Posterior vena cava (tissue), 2 donors: ENCODE measurements around the gene MTO1. TPM values are rescaled to one million over a fixed set of nuclear protein-coding genes. Genes with fewer than 3 reads are reported as not detected.
"Not testable (repeated sequence)": the region's sequence is repeated elsewhere in the genome, so short reads cannot be mapped to it uniquely, and the experiment has no call there.

Experiments used
- DNase-seq: peaks from one replicate; pipeline ENCODE4 v3.0.0-alpha.2; 2020; ENCODE audit warnings: low spot score
- intact Hi-C, 2 donors: fragments of 100-400 bp; cut with DNase I; formaldehyde crosslinking; loops; one replicate each; pipeline versions ENCODE4 v1.14.1 to v1.14.2; 2022 to 2023
- long read RNA-seq, 2 donors: library from polyadenylated mRNA; unstranded; transcript quantifications; one replicate each; pipeline ENCODE4 v2.0.0, GENCODE V29; 2020 to 2021
- total RNA-seq, 2 donors: library from RNA; stranded (reverse); fragmentation: NEBNext Ultra II Directional; extraction: Animal tissue kit (Norgen Biotek cat#: 25700); gene quantifications; one replicate each; pipeline ENCODE4 v1.2.1, GENCODE V29; 2021
- donor health status: DM: yes; HTN: yes; CAD: no.
- donor health status: DM: yes; HTN: yes; CAD: no.

Gene MTO1, protein sequence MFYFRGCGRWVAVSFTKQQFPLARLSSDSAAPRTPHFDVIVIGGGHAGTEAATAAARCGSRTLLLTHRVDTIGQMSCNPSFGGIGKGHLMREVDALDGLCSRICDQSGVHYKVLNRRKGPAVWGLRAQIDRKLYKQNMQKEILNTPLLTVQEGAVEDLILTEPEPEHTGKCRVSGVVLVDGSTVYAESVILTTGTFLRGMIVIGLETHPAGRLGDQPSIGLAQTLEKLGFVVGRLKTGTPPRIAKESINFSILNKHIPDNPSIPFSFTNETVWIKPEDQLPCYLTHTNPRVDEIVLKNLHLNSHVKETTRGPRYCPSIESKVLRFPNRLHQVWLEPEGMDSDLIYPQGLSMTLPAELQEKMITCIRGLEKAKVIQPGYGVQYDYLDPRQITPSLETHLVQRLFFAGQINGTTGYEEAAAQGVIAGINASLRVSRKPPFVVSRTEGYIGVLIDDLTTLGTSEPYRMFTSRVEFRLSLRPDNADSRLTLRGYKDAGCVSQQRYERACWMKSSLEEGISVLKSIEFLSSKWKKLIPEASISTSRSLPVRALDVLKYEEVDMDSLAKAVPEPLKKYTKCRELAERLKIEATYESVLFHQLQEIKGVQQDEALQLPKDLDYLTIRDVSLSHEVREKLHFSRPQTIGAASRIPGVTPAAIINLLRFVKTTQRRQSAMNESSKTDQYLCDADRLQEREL
- 10 to 100 TPM; 18.3 to 20.6 TPM for total RNA-seq
- long read RNA-seq, donor 1, full-length matches to known transcripts = 2 of 7 reads
- long read RNA-seq, donor 1, partial matches to known transcripts = 3 of 7 reads
- long read RNA-seq, donor 1, other reads (novel, unspliced or antisense) = 2 of 7 reads
- long read RNA-seq, donor 2, full-length matches to known transcripts = 6 of 19 reads
- long read RNA-seq, donor 2, partial matches to known transcripts = 9 of 19 reads
- long read RNA-seq, donor 2, other reads (novel, unspliced or antisense) = 4 of 19 reads

DNA sequence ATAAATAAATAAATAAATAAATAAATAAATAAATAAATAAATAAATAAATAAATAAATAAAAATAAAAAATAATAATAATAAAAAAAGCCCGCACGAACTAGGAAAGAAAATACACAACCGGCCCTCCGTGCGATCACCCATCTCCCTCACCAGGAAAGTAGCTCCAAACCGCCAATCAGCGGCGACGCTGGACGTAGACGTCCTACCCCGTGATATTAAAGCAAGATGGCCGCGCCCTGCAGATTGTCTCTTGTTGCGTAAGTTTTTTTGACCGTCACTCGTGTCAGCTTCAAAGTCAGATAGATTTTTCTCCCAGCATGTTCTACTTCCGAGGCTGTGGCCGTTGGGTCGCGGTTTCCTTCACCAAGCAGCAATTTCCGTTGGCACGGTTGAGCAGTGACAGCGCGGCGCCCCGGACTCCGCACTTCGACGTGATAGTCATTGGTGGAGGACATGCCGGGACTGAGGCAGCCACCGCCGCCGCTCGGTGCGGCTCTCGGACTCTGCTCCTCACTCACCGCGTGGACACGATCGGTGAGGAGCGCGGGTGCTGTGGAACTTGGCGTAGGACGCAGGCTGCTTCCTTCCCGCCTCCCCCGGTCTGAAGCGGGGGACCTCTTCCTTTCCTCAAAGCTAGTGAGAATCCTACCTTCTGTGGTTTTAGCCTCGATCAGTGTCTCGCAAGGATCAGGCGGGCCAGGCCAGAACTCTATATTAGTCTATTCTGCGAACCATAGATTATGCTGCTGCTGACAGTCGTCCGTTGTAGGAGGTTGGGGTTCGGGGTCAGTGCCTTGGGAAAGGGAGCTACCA is at the start of gene MTO1:
TSS of gene MTO1 (plus strand) at position 201 of the 814 bp plus-strand sequence. CDS start at position 319, 118 bp downstream.
- intact Hi-C loops = no loop called here
- DNase-seq = peak; percentile 98

DNA sequence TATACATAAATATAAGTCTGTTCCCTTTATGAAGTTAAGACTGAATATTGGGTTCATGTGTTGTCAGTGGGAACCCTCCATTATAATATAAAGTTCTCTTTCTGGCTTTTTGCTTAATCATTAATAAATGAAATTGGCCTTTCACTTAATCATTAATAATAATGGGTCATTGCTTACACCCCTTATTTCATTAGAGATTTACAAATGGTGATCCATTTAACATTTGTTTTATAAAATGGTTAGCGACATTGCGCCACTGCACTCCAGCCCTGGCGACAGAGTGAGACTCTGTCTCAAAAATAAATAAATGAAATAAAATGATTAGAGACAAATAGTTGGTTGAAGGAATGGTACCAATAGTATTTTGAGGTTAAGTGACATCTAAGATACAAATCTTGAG is 48.4 kb upstream of the MTO1 start:
- intact Hi-C loops = no loop called here
- no peak for DNase-seq

DNA sequence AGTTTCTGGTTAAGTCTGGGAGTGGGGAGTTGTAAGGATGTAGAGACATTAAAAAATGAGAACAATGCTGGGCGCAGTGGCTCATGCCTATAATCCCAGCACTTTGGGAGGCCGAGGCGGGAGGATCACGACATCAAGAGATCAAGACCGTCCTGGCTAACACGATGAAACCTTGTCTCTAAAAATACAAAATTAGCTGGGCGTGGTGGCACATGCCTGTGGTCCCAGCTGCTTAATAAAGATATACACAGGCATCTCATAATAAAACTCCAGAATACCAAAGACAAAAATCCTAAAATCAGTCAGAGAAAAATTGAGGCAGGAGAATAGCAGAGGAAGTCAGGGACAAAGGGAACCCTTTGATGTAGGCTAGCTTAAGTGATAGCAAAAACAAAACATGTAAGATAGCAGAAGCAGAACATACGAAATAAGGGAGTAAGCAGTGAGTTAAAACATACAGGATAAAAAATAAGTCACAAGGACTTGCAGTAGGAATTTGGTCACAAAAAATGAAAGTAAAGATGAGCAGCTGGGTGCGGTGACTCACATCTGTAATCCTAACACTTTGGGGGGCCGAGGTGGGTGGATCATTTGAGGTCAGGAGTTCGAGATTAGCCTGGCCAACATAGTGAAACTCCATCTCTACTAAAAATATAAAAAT is 43.3 kb upstream of the MTO1 start:
- intact Hi-C loops = no loop called here
- DNase-seq = no peak

DNA sequence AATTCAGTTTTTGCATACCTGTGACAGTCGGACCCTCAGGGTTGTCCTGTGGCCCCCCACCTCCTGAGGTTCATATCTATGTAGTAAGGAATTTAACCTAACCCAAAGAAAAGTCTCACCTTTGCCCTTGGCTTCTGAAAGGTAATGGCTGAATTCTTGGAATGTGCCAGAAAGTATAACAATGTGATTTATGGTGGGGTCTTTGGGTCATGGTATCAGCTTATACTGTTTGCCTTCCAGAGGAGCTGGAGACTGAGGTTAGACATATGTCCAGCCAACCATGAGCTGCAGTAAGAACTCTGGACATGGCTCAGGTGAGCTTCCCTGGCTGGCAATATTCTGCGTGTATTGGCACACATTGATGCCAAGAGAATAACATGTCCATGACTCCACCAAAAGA is 40.0 kb upstream of the MTO1 start:
- intact Hi-C loops = no loop called here

DNA sequence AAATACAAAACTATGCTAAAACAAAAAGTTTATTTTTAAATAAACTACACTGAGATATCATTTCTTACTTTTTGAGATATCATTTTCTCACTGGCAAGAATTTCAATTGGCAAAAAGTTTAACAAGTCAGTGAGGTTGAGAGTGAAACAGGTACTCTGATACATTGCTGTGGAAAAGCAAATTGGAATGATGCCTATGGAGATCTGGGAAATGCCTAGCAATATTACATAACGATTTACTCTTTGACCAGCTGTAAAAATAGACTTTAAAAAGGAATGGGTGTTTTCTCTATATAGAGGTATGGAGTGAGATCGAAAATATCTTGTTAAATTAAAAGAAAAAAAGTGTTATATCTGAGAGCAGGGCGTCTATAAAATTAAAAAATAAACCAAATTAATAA is 26.3 kb upstream of the MTO1 start:
- DNase-seq = no peak
- intact Hi-C loops = no loop called here

More for the DNA sequence above, 40.0 kb upstream of the MTO1 start:
- DNase-seq = no peak

DNA sequence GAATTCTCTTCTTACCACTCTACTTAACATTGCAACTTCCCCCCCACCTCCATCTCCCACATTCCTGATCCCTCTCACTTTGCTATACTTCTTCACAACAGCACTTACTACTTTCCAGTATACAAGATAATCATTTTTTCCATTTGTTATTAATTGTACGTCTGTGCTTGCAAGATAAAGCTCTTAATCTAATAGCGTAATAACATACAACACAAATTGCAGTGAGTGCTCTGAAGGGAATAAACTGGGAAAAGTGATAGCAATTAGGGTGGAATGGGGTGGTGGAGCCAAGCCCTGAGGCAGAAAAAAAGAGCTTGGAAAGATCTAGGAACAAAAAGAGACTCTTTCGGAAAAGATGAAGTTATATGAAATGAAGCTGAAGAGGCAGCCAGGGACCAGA is 18.0 kb upstream of the MTO1 start:
- intact Hi-C loops = no loop called here
- DNase-seq = no peak

DNA sequence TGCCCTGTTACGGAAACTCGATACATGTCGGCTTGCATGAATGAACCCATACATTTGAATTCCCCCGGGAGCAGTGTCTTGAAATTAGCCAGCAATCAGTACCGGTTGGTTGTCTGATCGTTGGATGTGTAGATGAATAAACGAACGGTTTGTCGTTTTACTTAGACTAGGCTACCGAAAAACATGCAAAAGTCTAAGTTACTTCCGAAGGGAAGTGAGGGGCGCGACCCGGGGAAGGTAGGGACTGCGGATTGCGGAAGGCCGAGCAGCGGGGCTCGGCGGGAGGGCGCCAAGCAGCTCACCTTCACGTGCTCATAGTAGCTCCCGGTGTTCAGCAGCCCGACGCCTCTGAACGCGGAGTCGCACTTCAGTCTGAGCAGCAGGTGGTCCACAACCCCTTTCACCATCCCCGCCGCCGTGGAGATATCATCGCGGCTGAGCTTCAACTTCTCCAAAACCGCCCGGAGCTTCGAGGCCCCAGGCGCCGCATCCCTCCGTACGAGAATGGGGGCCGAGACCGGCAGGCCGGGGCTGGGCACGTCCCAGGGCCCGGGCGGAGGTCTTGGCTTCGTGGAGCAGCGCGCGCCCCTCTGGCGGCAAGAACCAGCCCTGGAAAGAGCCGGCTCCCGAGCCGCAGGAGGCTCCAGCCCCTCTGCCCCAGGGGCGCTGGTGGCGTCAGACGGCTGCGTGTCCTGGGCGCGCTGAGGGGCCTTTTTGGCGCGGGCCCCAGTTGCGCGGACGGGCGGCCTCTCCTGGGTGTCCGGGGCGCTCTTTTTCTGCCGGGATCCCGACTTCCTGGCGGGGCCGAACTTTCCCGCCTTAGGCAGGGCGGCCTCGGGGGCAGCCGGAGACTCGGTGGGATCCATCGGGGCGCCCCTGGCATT is 10.1 kb upstream of the MTO1 start:
- DNase-seq = peak; percentile 86
- intact Hi-C loops = no loop called here

DNA sequence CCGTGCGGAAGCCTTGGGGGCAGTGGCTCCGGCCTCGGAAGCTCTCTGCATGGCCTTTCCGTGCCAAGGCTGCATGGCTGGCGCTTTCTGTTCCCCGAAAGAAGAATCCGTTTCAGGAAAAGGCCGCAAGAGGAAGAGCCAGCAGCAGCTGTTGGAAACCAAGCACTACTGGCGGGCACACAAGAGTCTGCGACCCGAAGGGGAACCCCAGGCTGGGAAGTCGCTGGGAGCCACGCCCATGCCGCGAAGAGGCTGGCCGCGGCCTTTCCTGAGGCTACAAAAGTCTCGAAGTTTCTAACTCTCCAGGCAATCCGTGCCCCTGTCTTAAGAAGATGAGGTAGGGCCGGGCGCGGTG is 9.5 kb upstream of the MTO1 start, which contains the start of gene CGAS:
TSS of gene CGAS (minus strand) at position 191 of the 355 bp plus-strand sequence. CDS start at position 75, 116 bp downstream.
- DNase-seq = peak; percentile 94
- intact Hi-C loops = no loop called here

DNA sequence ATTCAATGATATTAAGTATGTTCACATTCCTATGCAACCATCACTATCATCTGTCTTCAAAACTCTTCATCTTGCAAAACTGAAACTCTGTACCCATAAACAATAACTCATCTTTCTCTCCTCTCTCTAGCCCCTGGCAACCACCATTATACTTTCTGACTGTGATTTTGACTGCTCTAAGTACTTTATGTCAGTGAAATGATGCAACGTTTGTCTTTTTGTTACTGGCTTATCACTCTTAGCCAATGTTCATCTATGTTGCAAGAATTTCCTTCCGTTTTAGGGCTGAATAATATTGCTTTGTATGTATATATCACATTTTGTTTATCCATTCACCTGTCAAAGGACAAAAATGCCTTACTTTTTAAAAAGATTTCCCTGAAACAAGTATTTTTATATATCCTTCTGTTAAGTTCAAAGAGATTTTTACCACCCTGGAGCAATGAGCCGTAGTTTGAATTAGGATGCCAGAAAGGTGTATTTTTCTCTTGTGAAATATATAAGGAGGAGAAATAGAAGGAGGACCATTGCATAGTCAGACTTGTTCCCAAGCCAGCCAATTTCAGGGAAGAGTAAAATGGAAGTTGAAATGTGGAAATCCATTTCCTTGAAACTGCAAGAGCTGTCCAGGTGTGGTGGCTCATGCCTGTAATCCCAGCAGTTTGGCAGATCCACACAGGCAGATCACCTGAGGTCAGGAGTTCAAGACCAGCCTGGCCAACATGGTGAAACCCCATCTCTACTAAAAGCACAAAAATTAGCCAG is 5.5 kb upstream of the MTO1 start:
- intact Hi-C loops = no loop called here
- DNase-seq = no peak

DNA sequence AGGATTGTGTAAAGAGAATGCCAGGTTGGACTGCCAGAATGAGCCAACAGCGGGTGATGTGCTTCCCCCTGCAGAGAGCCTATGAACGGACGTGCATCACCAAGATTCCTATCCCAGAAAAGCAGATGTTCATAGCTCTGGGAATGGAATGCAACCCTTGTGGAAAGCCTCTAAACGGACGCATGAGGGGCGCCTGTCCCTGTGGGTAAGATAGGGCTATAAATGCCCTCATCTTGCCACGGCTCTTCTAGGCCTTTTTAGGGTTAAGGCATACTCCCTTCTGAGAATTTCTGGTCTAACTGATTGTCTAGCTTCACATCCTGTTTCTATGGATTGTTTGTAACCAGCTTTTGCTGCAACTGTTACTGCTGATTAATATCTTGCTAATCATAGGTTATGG is 2.1 kb upstream of the MTO1 start:
- DNase-seq, intact Hi-C loops: not testable (repeated sequence)

DNA sequence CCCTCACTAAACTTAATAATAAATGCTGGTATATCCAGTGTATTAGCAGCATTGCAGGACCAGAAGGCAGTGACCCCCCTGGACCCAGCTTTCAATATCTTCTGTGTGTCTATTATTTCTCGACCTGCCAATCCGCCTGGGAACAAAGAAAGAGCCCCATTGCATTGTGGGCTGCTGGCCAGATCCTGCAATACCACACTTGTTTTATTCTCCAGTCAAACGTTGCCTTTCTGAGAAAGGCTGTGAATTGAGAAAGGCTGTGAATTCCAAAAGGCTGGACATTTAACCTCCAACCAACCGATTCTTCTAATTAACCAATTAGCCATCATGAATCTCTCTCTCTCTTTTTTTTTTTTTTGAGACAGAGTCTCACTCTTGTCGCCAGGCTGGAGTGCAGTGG is 1.5 kb upstream of the MTO1 start:
- intact Hi-C loops = no loop called here
- DNase-seq = no peak

DNA sequence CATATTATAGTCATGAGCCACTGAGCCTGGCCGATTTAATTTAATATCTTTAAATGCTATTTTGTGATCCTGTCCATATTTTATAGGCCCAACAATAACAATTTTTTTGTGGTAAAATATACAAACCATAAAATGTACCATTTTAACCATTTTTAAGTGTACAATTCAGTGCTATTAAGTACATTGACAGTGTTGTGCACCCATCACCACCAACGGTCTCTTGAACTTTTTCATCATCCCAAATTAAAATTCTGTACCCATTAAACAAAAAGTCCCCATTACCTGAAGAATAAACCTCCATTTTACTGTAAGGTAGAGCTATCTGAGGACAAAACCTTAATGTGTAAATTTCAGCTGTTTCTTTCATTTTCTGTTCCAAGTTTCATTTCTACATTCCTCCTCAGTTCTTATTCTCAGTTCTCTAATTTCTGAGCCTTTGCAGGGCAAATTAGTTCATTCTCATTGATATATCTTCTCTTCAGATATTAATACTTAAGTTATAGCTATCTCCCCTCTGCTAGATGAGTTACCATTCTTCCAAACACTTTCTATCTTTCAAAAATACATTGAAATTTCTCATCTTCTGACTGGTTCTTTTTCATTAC is 10.3 kb downstream of the MTO1 start:
- intact Hi-C loops = no loop called here
- no peak for DNase-seq

DNA sequence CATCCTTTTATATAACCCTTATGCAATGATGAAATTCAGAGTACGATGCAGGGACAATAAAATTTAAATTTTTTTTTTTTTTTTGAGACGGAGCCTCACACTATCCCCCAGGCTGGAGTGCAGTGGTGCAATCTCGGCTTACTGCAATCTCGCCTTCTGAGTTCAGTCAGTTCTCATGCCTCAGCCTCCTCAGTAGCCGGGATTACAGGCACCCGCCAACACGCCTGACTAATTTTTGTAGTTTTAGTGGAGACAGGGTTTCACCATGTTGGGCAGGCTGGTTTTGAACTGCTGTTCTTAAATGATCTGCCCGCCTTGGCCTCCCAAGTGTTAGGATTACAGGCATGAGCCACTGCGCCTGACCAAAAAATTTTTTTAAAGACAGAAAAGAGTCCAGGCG is 15.2 kb downstream of the MTO1 start:
- DNase-seq = no peak
- intact Hi-C loops = loop anchor here in 1 of 2 donors (2.0 kb wide), 1 partner anchor 72 kb away; no protein-coding TSS in a partner anchor

DNA sequence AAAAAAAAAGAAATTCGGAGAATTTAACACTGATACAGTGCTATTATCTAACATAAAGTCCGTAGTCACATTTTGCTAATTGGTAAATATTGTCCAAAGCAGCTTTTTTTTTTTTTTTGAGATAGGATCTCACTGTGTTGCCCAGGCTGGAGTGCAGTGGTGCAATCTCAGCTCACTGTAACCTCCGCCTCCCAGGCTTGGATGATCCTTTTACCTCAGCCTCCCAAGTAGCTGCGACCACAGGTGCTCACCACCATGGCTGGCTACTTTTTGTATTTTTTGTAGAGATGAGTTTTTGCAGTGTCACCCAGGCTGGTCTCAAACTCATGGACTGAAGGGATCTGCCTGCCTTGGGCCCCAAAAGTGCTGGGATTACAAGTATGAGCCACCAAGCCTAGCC is 15.9 kb downstream of the MTO1 start:
- intact Hi-C loops = loop anchor here in 1 of 2 donors (2.0 kb wide), 1 partner anchor 71 kb away; no protein-coding TSS in a partner anchor
- DNase-seq = no peak

DNA sequence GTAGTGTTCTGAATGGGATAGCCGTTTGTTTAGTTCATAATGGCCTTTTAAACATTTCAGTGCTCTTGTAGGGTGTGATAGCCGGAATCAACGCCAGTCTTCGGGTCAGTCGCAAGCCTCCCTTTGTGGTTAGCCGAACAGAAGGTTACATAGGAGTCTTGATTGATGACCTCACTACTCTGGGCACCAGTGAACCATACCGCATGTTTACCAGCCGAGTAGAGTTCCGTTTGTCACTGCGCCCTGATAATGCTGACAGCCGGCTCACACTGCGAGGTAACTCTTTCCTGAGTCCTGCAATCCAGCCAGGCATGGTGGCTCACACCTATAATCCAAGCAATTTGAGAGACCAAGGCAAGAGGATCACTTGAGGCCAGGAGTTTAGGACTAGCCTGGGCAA is 20.4 kb downstream of the MTO1 start:
- intact Hi-C loops = no loop called here
- DNase-seq = no peak

DNA sequence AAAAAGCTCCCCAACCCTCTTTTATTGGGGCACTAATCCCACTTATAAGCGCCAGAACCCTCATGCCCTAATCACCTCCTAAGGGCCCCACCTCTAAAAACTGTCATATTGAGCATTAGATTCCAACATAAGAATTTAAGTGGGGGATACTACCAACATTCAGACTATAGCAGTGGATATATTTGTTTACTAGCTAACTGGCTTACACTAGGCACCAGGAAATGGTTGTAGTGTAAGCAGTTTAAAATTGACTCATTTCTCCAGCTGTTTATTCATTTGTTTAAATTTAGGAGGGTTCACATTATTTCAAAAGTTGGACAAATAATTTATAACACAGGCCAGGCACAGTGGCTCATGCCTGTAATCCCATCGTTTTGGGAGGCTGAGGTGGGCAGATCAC is 22.9 kb downstream of the MTO1 start:
- intact Hi-C loops = no loop called here
- DNase-seq = no peak

DNA sequence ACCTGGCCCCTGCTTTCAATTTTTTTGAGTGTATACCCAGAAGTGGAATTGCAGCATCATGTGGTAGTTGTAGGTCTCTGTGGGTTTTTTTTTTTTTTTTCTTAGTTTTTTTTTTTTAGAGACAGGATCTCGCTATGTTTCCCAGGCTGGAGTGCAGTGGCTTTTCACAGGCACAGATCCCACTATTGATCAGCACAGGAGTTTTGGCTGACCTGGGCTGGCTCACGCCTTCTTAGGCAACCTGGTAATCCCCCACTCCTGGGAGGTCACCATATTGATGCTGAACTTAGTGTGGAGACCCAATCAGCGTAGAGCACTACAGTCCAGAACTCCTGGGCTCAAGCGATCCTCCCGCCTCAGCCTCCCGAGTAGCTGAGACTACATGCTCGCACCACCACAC is 25.9 kb downstream of the MTO1 start:
- intact Hi-C loops = no loop called here
- DNase-seq = no peak
